ACHN (cell line): ENCODE data around the gene GSTT4.
"Not testable (repeated sequence)": the region's sequence is repeated elsewhere in the genome, so short reads cannot be mapped to it uniquely, and the experiment has no call there.

ENCODE experiments used
- DNase-seq: peaks from one replicate; pipeline ENCODE4 v3.0.0-alpha.2; 2015
- in situ Hi-C: cut with HindIII; loops from 2 replicates; pipeline ENCODE4 v1.10.0; 2017; ENCODE audit warnings: low sequenced_read_pairs, low pct_ligation_motif_present, low pct_unique_long_range_greater_than_20kb

Gene GSTT4

DNA sequence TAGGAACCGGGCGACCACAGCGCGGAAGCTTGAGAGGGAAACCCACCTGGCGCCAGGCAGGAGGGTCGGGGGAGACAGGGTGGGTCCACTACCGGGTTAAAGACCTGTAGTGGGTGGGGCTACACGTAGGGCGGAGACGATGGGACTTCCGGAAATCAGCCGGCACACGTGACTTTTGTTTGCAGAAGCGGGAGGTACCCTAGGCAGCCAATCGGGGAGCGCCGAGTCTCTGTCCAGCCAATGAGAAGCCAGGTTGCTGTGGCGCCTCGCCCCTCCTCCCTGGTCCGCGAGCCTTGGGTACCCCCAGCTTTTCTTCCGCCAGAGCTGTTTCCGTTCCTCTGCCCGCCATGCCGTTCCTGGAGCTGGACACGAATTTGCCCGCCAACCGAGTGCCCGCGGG is 38.7 kb downstream of the GSTT4 start, which contains the start of gene DDTL:
DDTL (plus strand) TSS at position 321 of the 400 bp plus-strand sequence; CDS start at position 348, 27 bp downstream.
- in situ Hi-C loops, DNase-seq: not testable (repeated sequence)

DNA sequence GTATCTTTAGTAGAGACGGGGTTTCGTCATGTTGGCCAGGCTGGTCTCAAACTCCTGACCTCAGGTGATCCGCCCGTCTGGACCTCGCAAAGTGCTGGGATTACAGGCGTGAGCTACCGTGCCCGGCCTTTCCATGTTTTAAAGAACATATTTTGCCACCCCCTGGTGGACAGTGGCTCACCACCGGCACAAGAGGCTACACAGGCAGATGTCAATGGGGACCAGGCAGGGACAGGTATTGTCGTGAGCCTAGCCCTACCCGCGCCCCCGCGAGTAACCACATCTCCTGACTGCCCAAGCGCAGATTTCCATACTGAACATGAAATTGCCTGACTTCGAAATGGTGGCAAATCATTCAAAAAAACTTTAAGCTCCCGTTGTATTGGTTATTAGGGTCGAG is 39.2 kb downstream of the GSTT4 start:
- in situ Hi-C loops, DNase-seq: not testable (repeated sequence)

DNA sequence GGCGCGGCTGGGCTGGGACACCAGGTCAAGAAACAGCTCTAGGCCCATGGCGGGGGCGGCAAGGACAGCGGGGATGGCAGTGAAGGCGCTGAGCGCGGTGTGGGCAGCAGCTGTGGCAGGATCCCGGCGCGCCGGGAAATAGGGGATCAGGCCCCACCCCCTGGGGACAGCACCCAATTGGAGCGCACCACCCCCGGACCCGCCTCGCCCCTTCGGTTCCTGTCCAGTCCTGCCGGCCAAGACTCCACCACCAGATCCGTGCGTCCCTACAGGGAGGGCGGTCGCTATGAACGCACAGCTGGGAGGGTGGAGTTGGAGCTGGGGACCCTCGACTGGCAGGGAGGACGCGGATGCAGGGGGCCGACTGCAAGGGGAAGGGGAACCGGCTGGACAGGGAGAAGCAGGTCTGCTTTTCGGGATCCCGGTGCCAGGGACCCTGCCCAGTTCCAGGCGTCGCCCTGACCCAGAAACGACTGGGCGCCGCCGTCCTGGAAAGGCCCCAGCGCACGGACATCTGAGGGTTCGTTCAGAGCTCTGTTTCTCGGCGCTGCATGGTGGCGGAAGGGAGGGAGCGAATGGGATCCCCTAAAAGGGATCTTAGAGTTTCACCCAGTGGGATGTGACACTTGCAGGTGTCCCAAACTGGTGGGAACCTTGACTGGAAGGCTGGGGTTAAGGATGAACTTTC is 44.0 kb downstream of the GSTT4 start, which contains the start of gene GSTT2B:
GSTT2B (minus strand) TSS at position 112 of the 688 bp plus-strand sequence; CDS start at position 48, 64 bp downstream.
- in situ Hi-C loops, DNase-seq: not testable (repeated sequence)

DNA sequence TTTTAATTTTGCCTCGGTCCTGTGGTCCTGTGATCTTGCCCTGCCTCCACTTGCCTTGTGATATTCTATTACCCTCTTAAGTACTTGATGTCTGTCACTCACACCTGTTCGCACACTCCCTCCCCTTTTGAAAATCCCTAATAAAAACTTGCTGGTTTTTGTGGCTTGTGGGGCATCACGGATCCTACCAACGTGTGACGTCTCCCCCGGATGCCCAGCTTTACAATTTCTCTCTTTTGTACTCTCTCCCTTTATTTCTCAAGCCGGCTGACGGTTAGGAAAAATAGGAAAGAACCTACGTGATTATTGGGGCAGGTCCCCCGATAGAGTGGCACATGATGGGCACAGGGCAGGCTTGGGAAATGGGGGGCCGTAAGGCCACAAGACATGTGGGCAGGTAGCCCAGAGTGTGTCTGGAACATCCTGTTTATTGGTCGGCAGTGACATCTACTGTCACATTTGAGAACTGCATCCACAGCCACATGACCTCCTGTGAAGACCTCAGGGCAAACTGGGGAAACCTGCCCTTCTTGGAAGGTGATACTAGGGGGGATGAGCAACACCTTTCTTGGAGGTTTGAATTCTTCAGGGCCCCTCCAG is 48.9 kb downstream of the GSTT4 start:
- DNase-seq: peak; percentile 73

GRCh38 chr22:23955886-23956285 is 49.4 kb downstream of the GSTT4 start:
- DNase-seq, in situ Hi-C loops: not testable (repeated sequence)

More for the DNA sequence above, 48.9 kb downstream of the GSTT4 start:
- in situ Hi-C loops: not testable (repeated sequence)

DNA sequence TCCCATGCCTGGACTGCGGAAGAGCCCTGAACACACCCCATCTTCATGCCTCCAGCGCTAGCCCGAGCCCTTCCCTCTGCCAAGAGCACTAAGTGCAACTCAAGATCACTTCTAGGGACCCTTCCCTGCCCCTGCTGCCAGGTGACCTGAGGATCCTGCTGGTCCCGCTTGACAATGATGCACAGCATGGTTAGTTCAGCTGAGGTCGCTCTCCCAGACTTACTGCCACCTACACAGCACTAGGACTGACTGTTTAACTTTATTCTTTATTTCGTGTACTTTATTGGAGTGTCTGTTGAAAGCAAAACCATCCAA is 50.3 kb downstream of the GSTT4 start:
- DNase-seq, in situ Hi-C loops: not testable (repeated sequence)

GRCh38 chr22:23954193-23954990 is 50.9 kb downstream of the GSTT4 start:
- DNase-seq, in situ Hi-C loops: not testable (repeated sequence)

DNA sequence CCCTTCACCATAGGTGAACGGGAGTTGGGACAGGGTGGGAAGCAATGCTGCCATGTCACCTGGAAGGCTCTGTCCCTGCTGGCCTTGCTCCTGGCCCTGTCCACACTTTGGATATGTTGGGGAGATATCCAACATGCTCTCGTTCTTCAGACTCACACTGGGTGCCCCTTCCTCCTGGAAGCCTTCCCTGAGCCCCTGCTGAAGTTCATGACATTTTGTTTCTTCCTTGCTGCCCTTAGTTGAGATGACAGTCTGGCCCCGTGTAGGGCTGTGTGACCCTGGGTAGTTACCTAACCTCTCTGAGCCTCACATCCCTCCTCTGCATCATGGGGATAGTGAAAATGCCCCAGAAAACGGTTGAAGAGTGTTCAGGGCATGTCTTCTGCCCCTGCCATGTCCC is 51.8 kb downstream of the GSTT4 start:
- in situ Hi-C loops, DNase-seq: not testable (repeated sequence)

DNA sequence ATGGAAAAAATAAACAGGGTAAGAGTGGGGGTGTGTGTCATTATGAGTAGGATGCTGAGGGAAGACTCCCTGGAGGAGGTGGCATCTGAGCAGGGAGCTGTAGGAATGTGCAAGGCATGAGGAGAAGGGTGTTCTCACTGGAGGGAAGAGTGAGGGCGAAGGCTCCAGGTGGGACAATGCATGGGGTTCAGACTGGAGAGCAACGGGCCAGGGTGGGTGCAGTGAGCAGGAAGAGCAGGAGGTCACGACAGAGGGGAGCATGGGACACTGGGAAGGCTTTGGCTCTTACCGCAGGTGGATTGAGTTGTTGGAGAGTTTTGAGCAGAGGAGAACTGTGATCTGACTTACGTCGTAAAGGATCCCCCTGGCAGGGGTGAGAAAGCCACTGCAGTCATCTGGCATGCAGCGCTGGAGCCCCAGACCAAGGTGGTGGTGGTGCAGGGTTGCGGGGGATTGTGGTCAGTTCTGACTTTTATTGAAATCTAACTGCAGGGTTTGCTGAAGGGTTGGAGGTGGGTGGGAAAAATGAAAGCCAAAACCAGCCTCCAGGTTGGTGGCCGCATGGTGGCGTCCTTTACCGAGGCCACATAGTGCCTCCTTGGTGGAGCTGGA is 52.4 kb downstream of the GSTT4 start:
- in situ Hi-C loops, DNase-seq: not testable (repeated sequence)

- in situ Hi-C loops, DNase-seq: not testable (repeated sequence)
Measured at GRCh38 chr22:23951383-23951782, 53.9 kb downstream of the GSTT4 start.

GRCh38 chr22:23949764-23950163 is 55.5 kb downstream of the GSTT4 start:
- DNase-seq, in situ Hi-C loops: not testable (repeated sequence)
